ENCODE measurements around the gene RAET1G.

- TF ChIP-seq CTCF (IDR thresholded peaks at IDR 0.05) (no peak), POLR2A (IDR thresholded peaks at IDR 0.05) (no peak)
These were observed 24.8 kb downstream of the RAET1G start, which contains the start of gene RAET1E for GRCh38 chr6:149897855-149898744.
